BLaER1 treated with 17β-estradiol and CSF1 and Interleukin-3, amounts not matched to agents 10 nM and 100 nM (cell line): ENCODE data around the gene TRAPPC2B.

ENCODE experiments used
- H3K27ac ChIP-seq, 11 experiments: shearing (Covaris generic); formaldehyde crosslinking; 2 replicates each; pipeline ENCODE4 v1.8.1; 2022
- H3K27me3 ChIP-seq, 11 experiments: shearing (Covaris generic); formaldehyde crosslinking; 2 replicates each; pipeline ENCODE4 v1.8.1; 2022
- H3K36me3 ChIP-seq, 11 experiments: shearing (Covaris generic); formaldehyde crosslinking; 2 replicates each; pipeline ENCODE4 v1.8.1; 2022
- H3K4me1 ChIP-seq, 10 experiments: shearing (Covaris generic); formaldehyde crosslinking; 2 replicates each; pipeline ENCODE4 v1.8.1; 2022
- H3K4me2 ChIP-seq, 11 experiments: shearing (Covaris generic); formaldehyde crosslinking; 2 replicates each; pipeline ENCODE4 v1.8.1; 2022
- H3K4me3 ChIP-seq, 10 experiments: shearing (Covaris generic); formaldehyde crosslinking; 2 replicates each; pipeline ENCODE4 v1.8.1; 2022
- H3K9ac ChIP-seq, 11 experiments: shearing (Covaris generic); formaldehyde crosslinking; 2 replicates each; pipeline ENCODE4 v1.8.1; 2022
- H3K9me3 ChIP-seq, 11 experiments: shearing (Covaris generic); formaldehyde crosslinking; replicated peaks in 1 of 11; 2 replicates each; pipeline ENCODE4 v1.8.1; 2022
- H4K20me1 ChIP-seq, 11 experiments: shearing (Covaris generic); formaldehyde crosslinking; 2 replicates each; pipeline ENCODE4 v1.8.1; 2022
- Cebpa-rat ChIP-seq, 11 experiments: shearing (Covaris generic); IDR thresholded peaks; 2 replicates each; pipeline ENCODE4 v1.8.1; 2022

TRAPPC2B gene

GRCh38 chr19:57382806-57383488 lies 19.6 kb downstream of the TRAPPC2B start:
- no peak overlapping the region for H3K27ac ChIP-seq
- H3K4me2 ChIP-seq: no peak overlapping the region
- H3K36me3 ChIP-seq: peaks cover 11 to 24% (median 18%) of the 10 kb centered on the region in 11 experiments
- no peak overlapping the region for H3K9ac ChIP-seq
- no peaks in the 10 kb centered on the region for H4K20me1 ChIP-seq
- H3K9me3 ChIP-seq: peaks cover 8 to 33% (median 19%) of the 10 kb centered on the region in 11 experiments
- TF ChIP-seq Cebpa-rat (IDR thresholded peaks at IDR 0.05): no peak
- H3K27me3 ChIP-seq: no peaks in the 10 kb centered on the region
- H3K4me1 ChIP-seq: no peaks in the 10 kb centered on the region
- H3K4me3 ChIP-seq: no peak overlapping the region

GRCh38 chr19:57389194-57389729 lies 25.9 kb downstream of the TRAPPC2B start:
- Histone ChIP-seq H3K9ac (peak overlapping the region; percentile 28 to 95 (median 92); a peak in 21 of 22 replicates), H3K4me1 (peaks cover 12 to 26% (median 18%) of the 10 kb centered on the region in 10 experiments), H3K36me3 (peaks cover 6 to 23% (median 17%) of the 10 kb centered on the region in 11 experiments), H3K27ac (peak overlapping the region; percentile 64 to 89 (median 85)), H3K4me3 (peak overlapping the region; percentile 61 to 96 (median 90); a peak in 19 of 20 replicates), H3K4me2 (peak overlapping the region; percentile 37 to 76 (median 62)), H4K20me1 (peaks cover 0 to 21% (median 6%) of the 10 kb centered on the region in 11 experiments; a peak in 8 of 22 replicates), H3K27me3 (no peaks in the 10 kb centered on the region), H3K9me3 (no peaks in the 10 kb centered on the region)
- TF ChIP-seq Cebpa-rat (IDR thresholded peaks at IDR 0.05): peak in 1 of 11 experiments; percentile 41; a peak in 1 of 22 replicates

GRCh38 chr19:57389730-57390598 lies 26.6 kb downstream of the TRAPPC2B start, which contains the start of gene ZNF548:
Gene ZNF548, plus strand, starts transcription at chr19:57389854. Its CDS starts 246 bp downstream, at chr19:57390100.
- H3K4me3 ChIP-seq: peak within 1 kb of the TSS; percentile 82 to 96 (median 90)
- peak within 1 kb of the TSS; percentile 86 to 98 (median 95) for H3K4me2 ChIP-seq
- H4K20me1 ChIP-seq: peaks cover 0 to 26% (median 6%) of the 10 kb centered on the region in 11 experiments; a peak in 9 of 22 replicates
- H3K9ac ChIP-seq: peak within 1 kb of the TSS; percentile 87 to 95 (median 93)
- peaks cover 9 to 30% (median 22%) of the 10 kb centered on the region in 11 experiments for H3K36me3 ChIP-seq
- H3K9me3 ChIP-seq: no peaks in the 10 kb centered on the region
- H3K27me3 ChIP-seq: no peaks in the 10 kb centered on the region
- peak within 1 kb of the TSS; percentile 77 to 89 (median 87) for H3K27ac ChIP-seq
- peaks cover 12 to 26% (median 18%) of the 10 kb centered on the region in 10 experiments for H3K4me1 ChIP-seq
- peak in 7 of 11 experiments; percentile 0 to 73 (median 50); a peak in 6 of 22 replicates for TF ChIP-seq Cebpa-rat (IDR thresholded peaks at IDR 0.05)

DNA sequence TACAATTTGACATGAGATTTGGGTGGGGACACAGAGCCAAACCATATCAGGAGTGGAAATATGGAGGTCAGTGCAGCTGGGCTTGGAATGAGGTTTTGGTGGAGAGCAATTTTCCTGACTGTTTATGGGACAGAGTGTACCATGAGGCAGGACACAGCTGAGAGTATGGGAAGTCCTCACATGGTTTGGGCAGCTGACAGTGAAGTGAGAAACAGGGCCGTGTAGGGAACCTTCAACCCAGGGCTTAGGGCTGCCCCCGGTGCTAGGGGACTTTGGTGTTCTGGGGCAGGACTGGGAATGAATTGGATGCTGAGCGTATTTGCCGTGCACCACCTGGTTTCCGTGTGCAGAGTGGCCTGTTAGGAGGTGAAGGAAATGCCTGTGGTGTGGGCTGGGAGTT lies 32.4 kb downstream of the TRAPPC2B start:
- Histone ChIP-seq H3K9ac (no peak overlapping the region), H3K4me1 (peaks cover 4 to 18% (median 9%) of the 10 kb centered on the region in 10 experiments), H4K20me1 (peaks cover 0 to 51% (median 8%) of the 10 kb centered on the region in 11 experiments; a peak in 12 of 22 replicates), H3K9me3 (peaks cover 23 to 32% (median 28%) of the 10 kb centered on the region in 11 experiments), H3K36me3 (peaks cover 62 to 87% (median 77%) of the 10 kb centered on the region in 11 experiments), H3K4me3 (no peak overlapping the region), H3K27me3 (no peaks in the 10 kb centered on the region), H3K4me2 (no peak overlapping the region), H3K27ac (no peak overlapping the region)
- no peak for TF ChIP-seq Cebpa-rat (IDR thresholded peaks at IDR 0.05)

GRCh38 chr19:57398868-57399267 lies 35.5 kb downstream of the TRAPPC2B start:
- Histone ChIP-seq H3K27ac (no peak overlapping the region), H4K20me1 (peaks cover 0 to 42% (median 5%) of the 10 kb centered on the region in 11 experiments; a peak in 12 of 22 replicates), H3K36me3 (peaks cover 90 to 99% (median 96%) of the 10 kb centered on the region in 11 experiments), H3K9ac (no peak overlapping the region), H3K4me3 (no peak overlapping the region; a peak in 1 of 20 replicates), H3K27me3 (no peaks in the 10 kb centered on the region), H3K4me2 (no peak overlapping the region), H3K9me3 (peaks cover 47 to 58% (median 53%) of the 10 kb centered on the region in 11 experiments), H3K4me1 (no peaks in the 10 kb centered on the region)
- TF ChIP-seq Cebpa-rat (IDR thresholded peaks at IDR 0.05): no peak

- Histone ChIP-seq H4K20me1 (no peaks in the 10 kb centered on the region), H3K27ac (no peak overlapping the region), H3K4me3 (no peak overlapping the region), H3K4me2 (no peak overlapping the region), H3K9me3 (peaks cover 28 to 39% (median 32%) of the 10 kb centered on the region in 11 experiments), H3K27me3 (no peaks in the 10 kb centered on the region), H3K4me1 (0 out of 20 replicates have a peak, but pooled peaks cover 0 to 3% (median 0%) of the 10 kb centered on the region in 10 experiments), H3K9ac (no peak overlapping the region), H3K36me3 (peaks cover 44 to 51% (median 49%) of the 10 kb centered on the region in 11 experiments)
- no peak for TF ChIP-seq Cebpa-rat (IDR thresholded peaks at IDR 0.05)
Measured at GRCh38 chr19:57403737-57404563, 40.6 kb downstream of the TRAPPC2B start.

DNA sequence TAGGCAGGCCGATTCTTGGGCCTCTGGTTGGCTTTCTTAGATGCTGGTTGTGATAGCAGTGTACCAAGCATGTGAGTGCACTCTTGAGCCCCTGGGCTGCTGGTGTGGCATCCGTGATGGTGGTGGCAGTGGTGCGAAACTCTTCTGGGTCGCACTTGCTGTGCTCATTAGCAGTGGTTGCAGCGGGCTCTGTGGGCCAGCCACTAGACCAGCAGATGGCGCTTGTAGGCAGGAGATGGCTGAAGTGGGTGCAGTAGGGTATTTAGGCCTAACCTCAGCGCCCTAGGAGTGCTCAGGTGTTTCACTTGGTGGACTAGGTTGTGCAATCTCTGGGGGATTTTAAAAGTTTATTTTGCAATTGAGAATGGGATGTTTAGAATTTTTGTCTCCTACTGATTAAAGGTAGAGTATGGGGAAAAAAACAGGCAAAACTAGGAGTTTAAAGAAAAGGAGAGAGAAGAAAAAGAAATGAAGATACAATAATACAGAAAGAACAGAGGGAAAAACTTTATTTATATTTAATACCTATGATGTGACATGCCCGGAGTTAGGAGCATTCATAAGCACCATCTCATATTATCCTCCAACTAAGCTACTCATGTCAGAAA lies 43.3 kb downstream of the TRAPPC2B start:
- H3K4me2 ChIP-seq: no peak overlapping the region
- peaks cover 21 to 24% (median 23%) of the 10 kb centered on the region in 11 experiments for H3K36me3 ChIP-seq

More for the DNA sequence above, 43.3 kb downstream of the TRAPPC2B start:
- Histone ChIP-seq H3K27me3 (no peaks in the 10 kb centered on the region), H3K4me1 (peaks cover under 1 to 7% (median 6%) of the 10 kb centered on the region in 10 experiments; a peak in 17 of 20 replicates), H3K4me3 (no peak overlapping the region), H3K27ac (no peak overlapping the region), H3K9ac (peak overlapping the region in 1 of 11 experiments; percentile 33; a peak in 1 of 22 replicates), H3K9me3 (peaks cover 18 to 22% (median 21%) of the 10 kb centered on the region in 11 experiments), H4K20me1 (peaks cover 0 to under 1% (median 0%) of the 10 kb centered on the region in 11 experiments; a peak in 2 of 22 replicates)
- 0 out of 22 replicates have a peak, but pooled peaks of 1 of the 11 experiments have one; percentile 33 for TF ChIP-seq Cebpa-rat (IDR thresholded peaks at IDR 0.05)
